Lower lobe of right lung (tissue), 2 donors: ENCODE measurements around the gene RUNX1. TPM values are rescaled to one million over a fixed set of nuclear protein-coding genes. Genes with fewer than 3 reads are reported as not detected.

ENCODE experiments used
- ATAC-seq, 2 donors: fragments of 200-7000 bp; cut with Tn5 transposase; one replicate each; pipeline ENCODE4 v1.9.1; 2020 to 2022; ENCODE audit warnings: mild to moderate bottlenecking in 2 of 2, moderate library complexity in 2 of 2
- DNase-seq: peaks from one replicate; pipeline ENCODE4 v3.0.0-alpha.2; 2020
- H3K27ac ChIP-seq: fragments of 200-600 bp; one replicate; pipeline ENCODE4 v1.8.0; 2022
- H3K27me3 ChIP-seq: fragments of 200-600 bp; one replicate; pipeline ENCODE4 v1.8.0; 2022; ENCODE audit warnings: low read depth
- H3K36me3 ChIP-seq: fragments of 200-600 bp; one replicate; pipeline ENCODE4 v1.8.0; 2022; ENCODE audit warnings: mild to moderate bottlenecking
- H3K4me1 ChIP-seq: fragments of 200-600 bp; one replicate; pipeline ENCODE4 v1.8.0; 2022
- H3K4me3 ChIP-seq: fragments of 200-600 bp; one replicate; pipeline ENCODE4 v1.8.0; 2022; ENCODE audit warnings: mild to moderate bottlenecking
- H3K9me3 ChIP-seq: fragments of 200-600 bp; one replicate; pipeline ENCODE4 v1.8.0; 2022
- CTCF ChIP-seq: fragments of 200-600 bp; IDR thresholded peaks from one replicate; pipeline ENCODE4 v1.8.0; 2022; ENCODE audit warnings: antibody characterized with exemption, mild to moderate bottlenecking
- intact Hi-C: fragments of 100-400 bp; cut with DNase I; formaldehyde crosslinking; loops from one replicate; pipeline ENCODE4 v1.11.0; 2022
- total RNA-seq: library from RNA; stranded (reverse); fragmentation: NEBNext Ultra II Directional; extraction: Animal tissue kit (Norgen Biotek cat#: 25700); gene quantifications from one replicate; pipeline ENCODE4 v1.2.1, GENCODE V29; 2021
- donor health status: DM: no; HTN: yes; CAD: no; lungs with severe emphysema.

Gene RUNX1
- total RNA-seq, 1 donor from 2014 or later: 110 TPM

GRCh38 chr21:34907461-34908418, 141.4 kb downstream of the RUNX1 start:
- no peak for TF ChIP-seq CTCF
- intact Hi-C loops: no loop called here
- Histone ChIP-seq H3K4me1 (peaks cover 46% of the 10 kb centered on the region), H3K9me3 (no peaks in the 10 kb centered on the region), H3K4me3 (no peak overlapping the region), H3K27ac (no peak overlapping the region), H3K27me3 (no peaks in the 10 kb centered on the region), H3K36me3 (no peaks in the 10 kb centered on the region)
- DNase-seq (no peak), ATAC-seq (no peak)

GRCh38 chr21:34906401-34906800, 142.7 kb downstream of the RUNX1 start:
- H3K27ac ChIP-seq: no peak overlapping the region
- no peak overlapping the region for H3K4me3 ChIP-seq
- no peak for TF ChIP-seq CTCF
- no peak for DNase-seq
- H3K4me1 ChIP-seq: peaks cover 40% of the 10 kb centered on the region
- H3K36me3 ChIP-seq: no peaks in the 10 kb centered on the region
- H3K9me3 ChIP-seq: no peaks in the 10 kb centered on the region
- intact Hi-C loops: no loop called here
- H3K27me3 ChIP-seq: no peaks in the 10 kb centered on the region
- no peak for ATAC-seq

GRCh38 chr21:34905218-34905537, 143.9 kb downstream of the RUNX1 start:
- H3K27ac ChIP-seq: no peak overlapping the region
- H3K4me3 ChIP-seq: no peak overlapping the region
- intact Hi-C loops: no loop called here
- TF ChIP-seq CTCF: no peak
- H3K36me3 ChIP-seq: no peaks in the 10 kb centered on the region
- DNase-seq: no peak
- H3K9me3 ChIP-seq: no peaks in the 10 kb centered on the region
- no peak for ATAC-seq
- H3K4me1 ChIP-seq: peaks cover 30% of the 10 kb centered on the region
- H3K27me3 ChIP-seq: no peaks in the 10 kb centered on the region

- no peak for DNase-seq
- Histone ChIP-seq H3K9me3 (no peaks in the 10 kb centered on the region), H3K36me3 (no peaks in the 10 kb centered on the region), H3K27me3 (no peaks in the 10 kb centered on the region), H3K4me1 (peaks cover 25% of the 10 kb centered on the region), H3K27ac (no peak overlapping the region), H3K4me3 (no peak overlapping the region)
- ATAC-seq: no peak
- no peak for TF ChIP-seq CTCF
- intact Hi-C loops: no loop called here
Measured at GRCh38 chr21:34904526-34905217, 144.4 kb downstream of the RUNX1 start.

- Histone ChIP-seq H3K36me3 (no peaks in the 10 kb centered on the region), H3K27me3 (no peaks in the 10 kb centered on the region), H3K9me3 (peaks cover 5% of the 10 kb centered on the region), H3K4me3 (no peak overlapping the region), H3K27ac (no peak overlapping the region), H3K4me1 (no peaks in the 10 kb centered on the region)
- ATAC-seq (no peak), DNase-seq (no peak)
- intact Hi-C loops: no loop called here
- TF ChIP-seq CTCF: no peak
Measured at GRCh38 chr21:34900376-34900775, 148.7 kb downstream of the RUNX1 start.
